ENCODE results near the gene PKHD1. TPM values are rescaled to one million over a fixed set of nuclear protein-coding genes. Genes with fewer than 3 reads are reported as not detected.

PKHD1 gene
- total and polyA plus RNA-seq, 2 experiments from 2014 or later = 0.47 to 3.3 TPM

DNA sequence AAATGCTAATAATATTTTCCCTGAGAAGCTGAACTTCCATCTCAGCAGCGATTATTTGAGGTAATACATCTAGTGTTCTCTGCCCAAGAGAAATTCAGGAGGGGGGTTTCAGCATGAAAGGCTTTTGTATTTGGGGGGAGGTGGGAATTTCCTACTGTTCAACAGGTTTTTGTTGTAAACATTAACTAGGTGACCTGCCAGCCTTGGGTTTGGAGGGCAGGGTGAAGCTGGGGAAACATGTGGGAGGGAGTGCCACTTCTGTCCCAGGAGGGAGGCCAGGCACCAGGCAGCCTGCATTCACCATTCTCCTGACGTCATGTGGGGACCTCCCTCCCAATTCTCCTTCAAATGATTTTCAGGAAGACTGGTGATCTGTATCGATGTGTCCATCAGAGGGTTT lies 37.7 kb upstream of the PKHD1 start:
- Histone ChIP-seq H3K27me3 (no peaks in the 10 kb centered on the region), H3K4me1 (ENCODE audit: insufficient read depth) (no peaks in the 10 kb centered on the region), H4K20me1 (ENCODE audit: insufficient read depth, poor library complexity, severe bottlenecking) (no peaks in the 10 kb centered on the region), H3K9me3 (ENCODE audit: low read depth) (no peaks in the 10 kb centered on the region), H3K36me3 (replicated peaks; ENCODE audit: insufficient read depth, low read depth) (no peaks in the 10 kb centered on the region), H3K27ac (peak overlapping the region; percentile 67), H3K9me2 (replicated peaks; ENCODE audit: insufficient read depth) (no peaks in the 10 kb centered on the region), H2AFZ (no peak overlapping the region), H3K79me2 (no peaks in the 10 kb centered on the region), H3K4me2 (peak overlapping the region; percentile 56), H3K4me3 (no peak overlapping the region)
- DNase-seq (ENCODE audit: low spot score) = no peak
- no peak for TF ChIP-seq CTCF (IDR thresholded peaks at IDR 0.05; ENCODE audit: poor library complexity)
- TF ChIP-seq EZH2phosphoT487 (IDR thresholded peaks at IDR 0.05; ENCODE audit: low read depth, severe bottlenecking, unreplicated experiment) = no peak
- TF ChIP-seq EZH2 (IDR thresholded peaks at IDR 0.05; ENCODE audit: borderline replicate concordance) = no peak
- 78% methylated on average over 3 of the region's 3 CpGs for WGBS (ENCODE audit: low lambda C conversion rate, missing lambda C conversion rate)

DNA sequence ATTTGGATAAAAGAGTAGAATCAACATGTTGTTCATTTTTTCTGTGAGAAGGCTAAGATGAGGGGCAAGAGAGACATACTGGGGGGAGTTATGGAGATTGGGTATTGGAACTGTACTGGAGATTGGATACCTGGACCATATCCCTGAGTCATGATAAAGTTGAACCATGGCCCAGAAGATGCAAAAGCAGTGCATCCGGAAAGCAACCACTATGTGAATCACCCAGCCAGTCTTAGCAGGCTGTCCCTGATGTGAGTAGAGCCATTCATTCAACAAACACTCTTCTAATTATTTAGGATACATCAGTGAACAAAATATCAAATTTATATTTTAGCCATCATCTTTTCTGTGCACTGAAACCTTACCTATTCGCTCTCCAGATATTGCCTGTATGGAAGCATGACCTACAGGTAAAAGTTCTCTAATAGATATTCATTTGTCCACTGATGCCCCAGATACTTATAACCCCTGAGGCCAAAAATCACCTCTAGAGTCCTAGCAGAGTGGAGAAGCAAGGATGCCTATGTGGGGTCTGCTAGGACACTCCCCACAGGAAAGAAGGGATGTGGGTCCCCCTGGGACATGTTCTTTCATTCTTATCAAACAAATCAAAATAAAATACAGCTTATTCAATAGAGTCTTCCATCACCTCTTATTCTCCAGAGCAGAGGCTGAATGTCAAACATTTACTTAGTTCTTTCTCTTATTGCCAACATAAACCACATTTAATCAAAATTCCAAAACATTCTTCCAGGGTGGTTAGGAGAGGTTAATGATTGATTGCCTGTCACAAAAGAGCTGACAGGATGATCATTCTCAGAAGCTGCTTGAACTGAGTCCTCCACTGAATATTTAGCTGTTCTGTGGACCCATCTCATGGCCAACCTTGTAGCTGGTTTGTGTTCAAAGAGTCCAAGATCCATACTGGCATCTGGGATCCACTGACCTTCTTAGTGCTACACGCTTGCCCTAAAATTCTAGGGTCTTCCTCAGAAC lies 37.0 kb upstream of the PKHD1 start:
- Histone ChIP-seq H3K27ac (peak overlapping the region; percentile 67), H3K4me2 (peak overlapping the region; percentile 56), H3K9me3 (ENCODE audit: low read depth) (no peaks in the 10 kb centered on the region), H3K4me3 (no peak overlapping the region), H3K36me3 (replicated peaks; ENCODE audit: insufficient read depth, low read depth) (no peaks in the 10 kb centered on the region), H3K79me2 (no peaks in the 10 kb centered on the region), H3K27me3 (no peaks in the 10 kb centered on the region), H3K4me1 (ENCODE audit: insufficient read depth) (no peaks in the 10 kb centered on the region), H2AFZ (no peak overlapping the region), H3K9me2 (replicated peaks; ENCODE audit: insufficient read depth) (no peaks in the 10 kb centered on the region), H4K20me1 (ENCODE audit: insufficient read depth, poor library complexity, severe bottlenecking) (no peaks in the 10 kb centered on the region)
- DNase-seq (ENCODE audit: low spot score) = no peak
- TF ChIP-seq CTCF (IDR thresholded peaks at IDR 0.05; ENCODE audit: poor library complexity) (no peak), EZH2phosphoT487 (IDR thresholded peaks at IDR 0.05; ENCODE audit: low read depth, severe bottlenecking, unreplicated experiment) (no peak), EZH2 (IDR thresholded peaks at IDR 0.05; ENCODE audit: borderline replicate concordance) (no peak)
- WGBS (ENCODE audit: low lambda C conversion rate, missing lambda C conversion rate) = 92% methylated on average over 3 of the region's 3 CpGs

- TF ChIP-seq EZH2 (IDR thresholded peaks at IDR 0.05; ENCODE audit: borderline replicate concordance) (no peak), EZH2phosphoT487 (IDR thresholded peaks at IDR 0.05; ENCODE audit: low read depth, severe bottlenecking, unreplicated experiment) (no peak), CTCF (IDR thresholded peaks at IDR 0.05; ENCODE audit: poor library complexity) (no peak)
- no peak overlapping the region for H3K27ac ChIP-seq
- 82% methylated on average over 1 of the region's 1 CpG for WGBS (ENCODE audit: low lambda C conversion rate, missing lambda C conversion rate)
These were observed 35.8 kb upstream of the PKHD1 start for GRCh38 chr6:52123251-52123650.

More at GRCh38 chr6:52123251-52123650, 35.8 kb upstream of the PKHD1 start:
- no peaks in the 10 kb centered on the region for H4K20me1 ChIP-seq (ENCODE audit: insufficient read depth, poor library complexity, severe bottlenecking)
- no peaks in the 10 kb centered on the region for H3K79me2 ChIP-seq
- DNase-seq (ENCODE audit: low spot score) = no peak
- H3K4me1 ChIP-seq (ENCODE audit: insufficient read depth) = no peaks in the 10 kb centered on the region
- no peaks in the 10 kb centered on the region for H3K36me3 ChIP-seq (replicated peaks; ENCODE audit: insufficient read depth, low read depth)
- no peak overlapping the region for H2AFZ ChIP-seq
- no peaks in the 10 kb centered on the region for H3K9me3 ChIP-seq (ENCODE audit: low read depth)
- H3K27me3 ChIP-seq = no peaks in the 10 kb centered on the region
- no peak overlapping the region for H3K4me3 ChIP-seq
- no peak overlapping the region for H3K4me2 ChIP-seq
- H3K9me2 ChIP-seq (replicated peaks; ENCODE audit: insufficient read depth) = no peaks in the 10 kb centered on the region

All from hepatocyte (in vitro differentiated cells).